Measurements from ENCODE around the gene QRFP.

GRCh38 chr9:130878295-130878694 is 18.3 kb downstream of the QRFP start:
- TF ChIP-seq POLR2A (IDR thresholded peaks at IDR 0.05) (no peak), CTCF (IDR thresholded peaks at IDR 0.05) (no peak)

Measured in thyroid gland (tissue), 4 donors.